GM12878 (cell line): ENCODE measurements around the gene DNAJC4.

ENCODE experiments used
- ATF2 ChIP-seq: IDR thresholded peaks from 2 replicates; pipeline ENCODE4 v1.6.1; 2012; ENCODE audit warnings: low read length, inconsistent platforms
- CTCF ChIP-seq, 3 experiments: IDR thresholded peaks in 2 of 3; conservative IDR thresholded peaks in 1 of 3; 2 replicates each; pipeline ENCODE4 v1.5.1; 2011; ENCODE audit warnings: low read depth in 3 of 3, low read length in 3 of 3, mild to moderate bottlenecking in 3 of 3, control low read depth in 2 of 3, moderate library complexity in 2 of 3, inconsistent platforms in 1 of 3, mixed read lengths in 1 of 3; ENCODE audit not compliant: control insufficient read depth in 2 of 3, insufficient read depth in 1 of 3; ENCODE audit errors: extremely low read depth in 1 of 3
- E2F4 ChIP-seq: IDR thresholded peaks from 2 replicates; pipeline ENCODE4 v1.6.1; 2012; ENCODE audit warnings: low read depth, low read length, improper control_type of control experiment
- MAX ChIP-seq: IDR thresholded peaks from 2 replicates; pipeline ENCODE4 v1.6.1; 2012; ENCODE audit warnings: low read depth, low read length, improper control_type of control experiment

GRCh38 chr11:64225608-64226506, 4.5 kb upstream of the DNAJC4 start, which contains the start of the genes NUDT22 and TRPT1:
- TF ChIP-seq MAX = no peak
- no peak for TF ChIP-seq E2F4
- TF ChIP-seq CTCF (IDR thresholded peaks at IDR 0.05 in 2 of 3, conservative IDR thresholded peaks at IDR 0.05 in 1 of 3; ENCODE audit: control insufficient read depth in 2 of 3, extremely low read depth in 1 of 3, insufficient read depth in 1 of 3, low read depth in 3 of 3, low read length in 3 of 3) = peak; percentile 25 to 48 (median 36); a peak in 4 of 6 replicates
- TF ChIP-seq ATF2 = no peak
